GM12878 (cell line): ENCODE results near the gene CHD9.

Source experiments
- BHLHE40 ChIP-seq, 2 experiments: fragments of 450-650 bp in 1 of 2; IDR thresholded peaks; 2 replicates each; pipeline ENCODE4 v1.6.1; 2011 to 2017; ENCODE audit warnings: low read depth in 2 of 2, borderline replicate concordance in 1 of 2, improper control_type of control experiment in 1 of 2, low read length in 1 of 2, mild to moderate bottlenecking in 1 of 2
- CEBPZ ChIP-seq: fragments of 150-350 bp; IDR thresholded peaks from 2 replicates; pipeline ENCODE4 v1.6.1; 2016; ENCODE audit warnings: low read depth, low read length
- CTCF ChIP-seq, 3 experiments: IDR thresholded peaks in 2 of 3; conservative IDR thresholded peaks in 1 of 3; 2 replicates each; pipeline ENCODE4 v1.5.1; 2011; ENCODE audit warnings: low read depth in 3 of 3, low read length in 3 of 3, mild to moderate bottlenecking in 3 of 3, control low read depth in 2 of 3, moderate library complexity in 2 of 3, inconsistent platforms in 1 of 3, mixed read lengths in 1 of 3; ENCODE audit not compliant: control insufficient read depth in 2 of 3, insufficient read depth in 1 of 3; ENCODE audit errors: extremely low read depth in 1 of 3
- FOXM1 ChIP-seq: IDR thresholded peaks from 2 replicates; pipeline ENCODE4 v1.6.1; 2012; ENCODE audit warnings: low read depth, mild to moderate bottlenecking, inconsistent platforms, low read length, moderate library complexity
- NRF1 ChIP-seq: conservative IDR thresholded peaks from 2 replicates; pipeline ENCODE4 v1.6.1; 2011; ENCODE audit warnings: mild to moderate bottlenecking, low read depth, low read length, improper control_type of control experiment
- POLR2A ChIP-seq: IDR thresholded peaks from 2 replicates; pipeline ENCODE4 v1.6.1; 2011; ENCODE audit warnings: low read depth, mild to moderate bottlenecking, low read length
- SPI1 ChIP-seq: IDR thresholded peaks from 2 replicates; pipeline ENCODE4 v1.6.1; 2011; ENCODE audit warnings: low read depth, mild to moderate bottlenecking, low read length, moderate library complexity, borderline replicate concordance; ENCODE audit not compliant: insufficient read depth
- TARDBP ChIP-seq: IDR thresholded peaks from 2 replicates; pipeline ENCODE4 v1.6.1; 2016; ENCODE audit warnings: borderline replicate concordance
- TCF12 ChIP-seq: IDR thresholded peaks from 2 replicates; pipeline ENCODE4 v1.6.1; 2011; ENCODE audit warnings: low read depth, mild to moderate bottlenecking, low read length
- YY1 ChIP-seq: IDR thresholded peaks from 2 replicates; pipeline ENCODE4 v1.6.1; 2011; ENCODE audit warnings: low read depth, mild to moderate bottlenecking, low read length
- ZBTB11 ChIP-seq: fragments of 450-650 bp; formaldehyde crosslinking; IDR thresholded peaks from 2 replicates; pipeline ENCODE4 v1.5.0; 2022; ENCODE audit warnings: mild to moderate bottlenecking, missing genetic modification characterization

GRCh38 chr16:53007095-53007494 lies 47.7 kb upstream of the CHD9 start:
- no peak for TF ChIP-seq CTCF (IDR thresholded peaks at IDR 0.05 in 2 of 3, conservative IDR thresholded peaks at IDR 0.05 in 1 of 3; ENCODE audit: control insufficient read depth in 2 of 3, extremely low read depth in 1 of 3, insufficient read depth in 1 of 3, low read depth in 3 of 3, low read length in 3 of 3)
- TF ChIP-seq ZBTB11 (CRISPR knock-in tag): no peak
- TF ChIP-seq BHLHE40 (IDR thresholded peaks at IDR 0.05; ENCODE audit: borderline replicate concordance in 1 of 2, low read depth in 2 of 2, low read length in 1 of 2): no peak
- no peak for TF ChIP-seq FOXM1
- no peak for TF ChIP-seq SPI1
- TF ChIP-seq CEBPZ: no peak
- no peak for TF ChIP-seq TCF12
- TF ChIP-seq TARDBP: no peak
- TF ChIP-seq NRF1: no peak
- TF ChIP-seq YY1: no peak
- TF ChIP-seq POLR2A: no peak
